ENCODE measurements around the gene SLC2A4.
"Not testable (repeated sequence)": the region's sequence is repeated elsewhere in the genome, so short reads cannot be mapped to it uniquely, and the experiment has no call there.

SLC2A4 gene

GRCh38 chr17:7324438-7324779 is 42.9 kb downstream of the SLC2A4 start:
- DNase-seq (ENCODE audit: low read depth): no peak

GRCh38 chr17:7325031-7325528 is 43.6 kb downstream of the SLC2A4 start:
- no peak for DNase-seq (ENCODE audit: low read depth)

GRCh38 chr17:7326186-7326585 is 44.7 kb downstream of the SLC2A4 start:
- DNase-seq (ENCODE audit: low read depth): no peak

- DNase-seq (ENCODE audit: low read depth): no peak
Observed at GRCh38 chr17:7327056-7327455, 45.5 kb downstream of the SLC2A4 start.

- no peak for DNase-seq (ENCODE audit: low read depth)
Observed at GRCh38 chr17:7327501-7327900, 46.0 kb downstream of the SLC2A4 start.

- DNase-seq (ENCODE audit: low read depth): no peak
Observed at GRCh38 chr17:7328009-7328408, 46.5 kb downstream of the SLC2A4 start.

- DNase-seq (ENCODE audit: low read depth): no peak
Observed at GRCh38 chr17:7328840-7329373, 47.4 kb downstream of the SLC2A4 start, which contains the start of gene NEURL4. Gene NEURL4, minus strand, starts transcription at chr17:7329335. Its CDS starts 23 bp downstream, at chr17:7329312.

GRCh38 chr17:7329374-7329996 is 48.0 kb downstream of the SLC2A4 start:
- peak; percentile 93 for DNase-seq (ENCODE audit: low read depth)

GRCh38 chr17:7329997-7330637 is 48.6 kb downstream of the SLC2A4 start:
- peak; percentile 74 for DNase-seq (ENCODE audit: low read depth)

- DNase-seq (ENCODE audit: low read depth): no peak
Observed at GRCh38 chr17:7330638-7331015, 49.1 kb downstream of the SLC2A4 start.

- no peak for DNase-seq (ENCODE audit: low read depth)
Observed at GRCh38 chr17:7332111-7332510, 50.6 kb downstream of the SLC2A4 start.

- DNase-seq (ENCODE audit: low read depth): not testable (repeated sequence)
Observed at GRCh38 chr17:7332600-7333069, 51.1 kb downstream of the SLC2A4 start.

GRCh38 chr17:7334938-7335538 is 53.5 kb downstream of the SLC2A4 start:
- no peak for DNase-seq (ENCODE audit: low read depth)

GRCh38 chr17:7335765-7336164 is 54.2 kb downstream of the SLC2A4 start:
- DNase-seq (ENCODE audit: low read depth): not testable (repeated sequence)

- peak; percentile 83 for DNase-seq (ENCODE audit: low read depth)
Observed at GRCh38 chr17:7336240-7337175, 55.0 kb downstream of the SLC2A4 start, which contains the start of gene ACAP1. Gene ACAP1, plus strand, starts transcription at chr17:7336529. Its CDS starts 206 bp downstream, at chr17:7336735.

GRCh38 chr17:7337600-7337999 is 56.1 kb downstream of the SLC2A4 start:
- DNase-seq (ENCODE audit: low read depth): not testable (repeated sequence)
